ENCODE results near the gene C1QTNF9. TPM values are rescaled to one million over a fixed set of nuclear protein-coding genes. Genes with fewer than 3 reads are reported as not detected.

Gene C1QTNF9, protein sequence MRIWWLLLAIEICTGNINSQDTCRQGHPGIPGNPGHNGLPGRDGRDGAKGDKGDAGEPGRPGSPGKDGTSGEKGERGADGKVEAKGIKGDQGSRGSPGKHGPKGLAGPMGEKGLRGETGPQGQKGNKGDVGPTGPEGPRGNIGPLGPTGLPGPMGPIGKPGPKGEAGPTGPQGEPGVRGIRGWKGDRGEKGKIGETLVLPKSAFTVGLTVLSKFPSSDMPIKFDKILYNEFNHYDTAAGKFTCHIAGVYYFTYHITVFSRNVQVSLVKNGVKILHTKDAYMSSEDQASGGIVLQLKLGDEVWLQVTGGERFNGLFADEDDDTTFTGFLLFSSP
- total RNA-seq: not detected in 2 replicates

DNA sequence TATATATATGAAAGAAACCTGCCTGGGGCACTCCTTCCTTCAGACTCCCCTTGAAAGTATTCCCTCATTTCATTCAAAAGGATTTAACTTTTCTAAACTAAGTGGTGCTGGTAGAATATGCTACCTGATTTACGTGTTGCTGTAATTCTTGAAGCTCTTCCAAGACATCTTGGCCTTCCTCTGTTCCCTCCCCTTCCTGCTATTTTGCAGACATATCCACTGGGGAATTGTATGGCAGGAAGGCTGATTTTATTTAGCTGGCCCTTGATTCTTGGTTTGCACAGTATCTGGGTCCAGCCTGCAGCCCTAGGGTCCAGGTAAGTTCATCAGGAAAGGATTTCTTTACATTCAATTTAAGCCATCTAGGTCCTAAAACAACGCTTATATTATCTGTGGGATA, at the start of gene C1QTNF9:
Gene C1QTNF9, plus strand, starts transcription at position 281 of the 400 bp plus-strand sequence. CDS start 6,424 bp downstream, outside the sequence.

Other genes with a start within 250 kb of the C1QTNF9 start
- 2.4 and 6.7 TPM in 2 replicates for gene SPATA13, start 148.9 kb upstream of the C1QTNF9 start, total RNA-seq
- 34.5 and 48.2 TPM in 2 replicates for gene PARP4, start 203.2 kb downstream of the C1QTNF9 start, total RNA-seq